GM10266 (cell line): ENCODE measurements around the gene CDCA7L.
"Not testable (repeated sequence)": the region's sequence is repeated elsewhere in the genome, so short reads cannot be mapped to it uniquely, and the experiment has no call there.

ENCODE experiments used
- DNase-seq: peaks from one replicate; pipeline ENCODE4 v3.0.0; 2012; ENCODE audit errors: extremely low spot score
- CTCF ChIP-seq: IDR thresholded peaks from 2 replicates; pipeline ENCODE4 v1.5.1; 2012; ENCODE audit warnings: mild to moderate bottlenecking, low read depth; ENCODE audit not compliant: control insufficient read depth, insufficient read depth; ENCODE audit errors: missing control alignments

Gene CDCA7L

DNA sequence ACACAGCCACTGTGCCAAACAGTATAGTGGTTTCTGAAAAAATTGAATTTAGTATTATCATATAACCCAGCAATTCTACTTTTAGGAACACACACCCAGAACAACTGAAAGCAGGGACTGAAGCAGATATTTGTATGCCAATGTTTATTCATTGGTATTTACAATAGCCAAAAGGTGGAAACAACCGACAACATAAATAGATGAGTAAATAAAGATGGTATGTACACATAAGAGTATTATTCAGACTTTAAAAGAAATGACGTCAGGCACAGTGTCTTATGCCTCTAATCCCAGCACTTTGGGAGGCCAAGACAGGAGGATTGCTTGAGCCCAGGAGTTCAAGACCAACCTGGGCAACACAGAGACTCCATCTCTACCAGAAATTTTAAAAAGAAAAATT, 7.2 kb downstream of the CDCA7L start:
- no peak for DNase-seq
- TF ChIP-seq CTCF, result no peak

- no peak for DNase-seq
- no peak for TF ChIP-seq CTCF
Observed at GRCh38 chr7:21934808-21935207, 10.9 kb downstream of the CDCA7L start.

GRCh38 chr7:21933293-21933692, 12.4 kb downstream of the CDCA7L start:
- DNase-seq, result not testable (repeated sequence)

- DNase-seq, result no peak
- no peak for TF ChIP-seq CTCF
Observed at GRCh38 chr7:21927693-21928092, 18.0 kb downstream of the CDCA7L start.

DNA sequence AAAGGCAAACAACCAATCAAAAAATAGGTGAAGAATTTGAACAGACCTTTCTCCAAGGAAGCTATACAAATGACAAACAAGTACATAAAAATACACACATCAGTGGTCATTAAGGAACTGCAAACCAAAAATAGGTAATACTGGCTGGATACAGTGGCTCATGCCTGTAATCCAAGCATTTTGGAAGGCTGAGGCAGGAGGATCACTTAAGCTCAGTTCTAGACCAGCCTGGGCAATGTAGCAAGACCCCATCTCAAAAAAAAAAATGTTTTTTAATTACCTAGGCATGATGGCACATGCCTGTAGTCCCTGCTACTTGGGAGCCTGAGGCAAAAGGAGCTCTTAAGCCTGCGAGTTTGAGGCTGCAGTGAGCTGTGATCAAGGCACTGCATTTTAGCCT, 19.3 kb downstream of the CDCA7L start:
- TF ChIP-seq CTCF, result no peak

GRCh38 chr7:21923658-21924057, 22.0 kb downstream of the CDCA7L start:
- no peak for TF ChIP-seq CTCF
- DNase-seq, result no peak

More for the DNA sequence above, 19.3 kb downstream of the CDCA7L start:
- DNase-seq, result no peak

DNA sequence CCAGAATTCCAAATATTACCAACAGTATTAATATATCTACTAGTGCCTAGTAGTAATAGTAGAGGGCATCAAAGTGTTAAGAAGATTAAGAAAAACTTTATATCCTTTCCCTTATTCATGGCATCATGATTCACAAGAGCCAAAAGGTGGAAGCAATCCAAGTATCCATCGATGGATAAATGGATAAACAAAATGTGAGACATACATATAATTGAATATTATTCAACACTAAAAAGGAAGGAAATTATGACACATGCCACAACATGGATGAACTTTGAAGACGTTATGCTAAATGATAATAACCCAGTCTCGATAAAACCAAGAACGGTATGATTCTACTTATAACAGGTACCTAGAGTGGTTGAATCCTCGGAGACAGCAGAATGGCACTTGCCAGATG, 23.1 kb downstream of the CDCA7L start:
- TF ChIP-seq CTCF, result no peak

GRCh38 chr7:21920936-21921335, 24.8 kb downstream of the CDCA7L start:
- no peak for TF ChIP-seq CTCF
- no peak for DNase-seq

More for the DNA sequence above, 23.1 kb downstream of the CDCA7L start:
- DNase-seq, result no peak
